ENCODE measurements around the gene CHI3L2. TPM values are rescaled to one million over a fixed set of nuclear protein-coding genes. Genes with fewer than 3 reads are reported as not detected.

Gene CHI3L2
- total RNA-seq, 1 experiment from 2014 or later = not detected

DNA sequence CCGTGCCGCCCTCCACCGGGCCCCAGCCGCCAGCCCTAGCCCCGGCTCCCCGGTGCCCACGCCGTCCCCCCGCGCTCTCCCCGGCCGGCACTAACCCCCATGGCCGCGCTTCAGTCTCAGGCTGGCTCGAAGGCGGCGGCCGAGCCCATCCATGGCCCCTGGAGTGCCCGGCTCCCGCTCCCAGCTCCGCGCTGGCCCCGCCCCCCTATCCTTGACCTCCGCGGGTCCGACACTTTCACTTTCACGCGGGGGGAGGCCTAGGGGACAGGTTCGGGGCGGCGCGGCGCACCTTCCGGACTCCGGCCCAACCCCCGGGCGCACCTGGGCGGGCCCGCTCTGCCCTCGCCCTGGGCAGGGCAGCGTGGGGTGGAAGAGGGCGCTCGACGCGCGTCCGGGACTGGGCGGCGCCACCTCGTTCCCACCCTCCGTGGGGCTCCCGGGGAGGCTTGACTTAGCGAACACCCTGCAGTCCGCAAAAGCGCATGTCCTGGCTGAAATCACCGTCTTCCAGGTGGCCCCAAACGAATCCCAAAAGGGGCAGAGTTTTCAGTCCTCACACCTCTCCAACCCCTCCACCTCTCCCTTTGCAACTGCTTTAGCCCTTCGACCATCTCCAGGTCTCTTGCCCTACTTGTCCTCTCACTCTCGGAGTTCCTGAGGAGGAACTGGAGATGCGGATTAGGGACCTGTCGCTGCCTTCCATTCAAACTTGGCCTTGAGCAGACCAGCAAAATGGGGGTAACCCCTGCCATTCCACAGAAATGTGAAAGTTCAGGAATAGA, 23.1 kb upstream of the CHI3L2 start:
- H3K27ac ChIP-seq = peak overlapping the region; percentile 84

DNA sequence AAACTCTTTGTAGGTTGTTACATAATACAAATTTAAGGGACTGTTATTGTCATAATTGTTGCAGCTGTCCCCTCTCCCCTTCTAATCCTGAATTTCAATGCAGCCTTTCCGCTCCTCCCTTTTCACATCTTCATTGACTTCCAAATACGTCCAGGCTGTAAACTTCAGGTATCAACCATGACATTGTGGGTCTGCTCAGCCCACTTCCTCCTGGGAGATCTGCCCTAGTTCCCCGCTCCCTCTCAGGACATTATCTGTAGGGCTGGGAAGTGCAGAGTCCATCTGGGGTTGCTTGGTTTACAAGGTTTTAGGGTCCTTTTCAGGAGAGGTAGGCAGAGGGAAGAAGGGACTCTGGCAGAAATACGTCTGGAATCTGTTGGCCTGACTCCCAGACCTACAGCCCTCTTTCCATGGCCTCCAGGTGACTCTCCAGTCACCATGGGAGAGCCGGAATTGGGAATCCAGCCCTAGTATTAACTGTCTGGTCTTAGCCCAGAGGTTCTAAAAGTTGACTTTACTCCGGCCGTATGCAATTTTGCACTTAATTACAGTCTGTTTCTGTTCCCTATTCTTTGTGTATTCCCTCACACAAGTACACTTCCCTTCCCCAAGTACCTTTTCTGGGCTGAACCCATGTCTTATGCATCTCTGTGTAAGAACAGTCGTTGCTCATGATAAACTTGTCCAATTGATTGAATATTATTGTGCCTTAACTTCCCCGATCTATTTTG, 22.4 kb upstream of the CHI3L2 start:
- TF ChIP-seq EZH2 (IDR thresholded peaks at IDR 0.05; ENCODE audit: low read depth) = no peak
- TF ChIP-seq, protein P1, sequence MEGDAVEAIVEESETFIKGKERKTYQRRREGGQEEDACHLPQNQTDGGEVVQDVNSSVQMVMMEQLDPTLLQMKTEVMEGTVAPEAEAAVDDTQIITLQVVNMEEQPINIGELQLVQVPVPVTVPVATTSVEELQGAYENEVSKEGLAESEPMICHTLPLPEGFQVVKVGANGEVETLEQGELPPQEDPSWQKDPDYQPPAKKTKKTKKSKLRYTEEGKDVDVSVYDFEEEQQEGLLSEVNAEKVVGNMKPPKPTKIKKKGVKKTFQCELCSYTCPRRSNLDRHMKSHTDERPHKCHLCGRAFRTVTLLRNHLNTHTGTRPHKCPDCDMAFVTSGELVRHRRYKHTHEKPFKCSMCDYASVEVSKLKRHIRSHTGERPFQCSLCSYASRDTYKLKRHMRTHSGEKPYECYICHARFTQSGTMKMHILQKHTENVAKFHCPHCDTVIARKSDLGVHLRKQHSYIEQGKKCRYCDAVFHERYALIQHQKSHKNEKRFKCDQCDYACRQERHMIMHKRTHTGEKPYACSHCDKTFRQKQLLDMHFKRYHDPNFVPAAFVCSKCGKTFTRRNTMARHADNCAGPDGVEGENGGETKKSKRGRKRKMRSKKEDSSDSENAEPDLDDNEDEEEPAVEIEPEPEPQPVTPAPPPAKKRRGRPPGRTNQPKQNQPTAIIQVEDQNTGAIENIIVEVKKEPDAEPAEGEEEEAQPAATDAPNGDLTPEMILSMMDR (conservative IDR thresholded peaks at IDR 0.05) = no peak
- Histone ChIP-seq H3K9me2 (ENCODE audit: insufficient read depth) (no peaks in the 10 kb centered on the region), H3K4me2 (peak overlapping the region; percentile 95), H3K36me3 (ENCODE audit: low read depth) (no peaks in the 10 kb centered on the region), H3K27me3 (ENCODE audit: insufficient read depth, low read depth) (no peaks in the 10 kb centered on the region), H3K27ac (no peak overlapping the region), H3F3A (ENCODE audit: insufficient read depth, low read depth) (peaks cover 33% of the 10 kb centered on the region), H2AFZ (no peak overlapping the region), H3K79me2 (ENCODE audit: low read depth) (peaks cover 27% of the 10 kb centered on the region), H3K9me3 (ENCODE audit: insufficient read depth, low read depth) (no peaks in the 10 kb centered on the region; the same call in 1 of the 2 replicates), H3K4me3 (peak overlapping the region; percentile 65; the same call in 1 of the 2 replicates), H4K20me1 (ENCODE audit: insufficient read depth) (no peaks in the 10 kb centered on the region), H3K4me1 (replicated peaks; ENCODE audit: insufficient read depth) (peaks cover 57% of the 10 kb centered on the region)
- no TSS peak for BruUV-seq (replicated peaks)
- ChIA-PET POLR2A (ENCODE audit: unreplicated experiment) (no interaction called here), CTCF (no interaction called here)
- intact Hi-C loops (cut with micrococcal nuclease; ENCODE audit: unreplicated experiment) = no loop called here
- DNase-seq = no peak

More for the DNA sequence above, 23.1 kb upstream of the CHI3L2 start:
- TF ChIP-seq, protein P1 (conservative IDR thresholded peaks at IDR 0.05) = no peak; the same call in 1 of the 2 replicates
- no peak for TF ChIP-seq EZH2 (IDR thresholded peaks at IDR 0.05; ENCODE audit: low read depth)
- Histone ChIP-seq H3F3A (ENCODE audit: insufficient read depth, low read depth) (peaks cover 33% of the 10 kb centered on the region), H3K9me3 (ENCODE audit: insufficient read depth, low read depth) (no peaks in the 10 kb centered on the region; the same call in 1 of the 2 replicates), H3K9me2 (ENCODE audit: insufficient read depth) (no peaks in the 10 kb centered on the region), H4K20me1 (ENCODE audit: insufficient read depth) (no peaks in the 10 kb centered on the region), H3K79me2 (ENCODE audit: low read depth) (peaks cover 31% of the 10 kb centered on the region), H2AFZ (peak overlapping the region; percentile 92), H3K27me3 (ENCODE audit: insufficient read depth, low read depth) (no peaks in the 10 kb centered on the region), H3K4me2 (peak overlapping the region; percentile 95), H3K4me3 (peak overlapping the region; percentile 65), H3K4me1 (replicated peaks; ENCODE audit: insufficient read depth) (peaks cover 60% of the 10 kb centered on the region), H3K36me3 (ENCODE audit: low read depth) (no peaks in the 10 kb centered on the region)
- BruUV-seq (replicated peaks) = TSS peak; percentile 58
- DNase-seq = peak; percentile 52 to 74
- CTCF ChIA-PET = no interaction called here
- POLR2A ChIA-PET (ENCODE audit: unreplicated experiment) = interaction anchor here (0.5 to 0.7 kb wide), 2 partner anchors 865 to 912 kb away, joined by 3 to 4 read pairs; no protein-coding TSS in a partner anchor
- intact Hi-C loops (cut with micrococcal nuclease; ENCODE audit: unreplicated experiment) = no loop called here

DNA sequence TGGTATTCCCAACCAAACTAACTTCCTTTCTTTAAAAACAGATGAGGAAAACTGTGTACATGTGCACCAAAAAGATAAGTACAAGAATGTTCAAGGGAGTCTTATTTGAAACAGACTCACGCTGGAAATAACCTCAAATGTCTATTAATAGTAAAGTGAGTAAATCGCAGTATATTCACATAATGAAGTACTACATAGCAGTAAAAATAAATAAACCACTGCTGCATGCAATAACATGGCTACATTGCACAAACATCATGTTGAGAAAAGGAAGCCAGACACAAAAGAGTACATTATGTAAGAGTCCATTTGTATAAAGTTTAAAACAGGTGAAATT, 21.8 kb upstream of the CHI3L2 start:
- H3K36me3 ChIP-seq (ENCODE audit: low read depth) = no peaks in the 10 kb centered on the region
- H2AFZ ChIP-seq = no peak overlapping the region
- BruUV-seq (replicated peaks) = no TSS peak
- no peaks in the 10 kb centered on the region for H3K27me3 ChIP-seq (ENCODE audit: insufficient read depth, low read depth)
- peaks cover 33% of the 10 kb centered on the region for H3F3A ChIP-seq (ENCODE audit: insufficient read depth, low read depth)
- TF ChIP-seq EZH2 (IDR thresholded peaks at IDR 0.05; ENCODE audit: low read depth) = no peak
- TF ChIP-seq, protein P1 (conservative IDR thresholded peaks at IDR 0.05) = no peak
- no peaks in the 10 kb centered on the region for H3K9me2 ChIP-seq (ENCODE audit: insufficient read depth)
- no peak for DNase-seq
- no peaks in the 10 kb centered on the region; the same call in 1 of the 2 replicates for H3K9me3 ChIP-seq (ENCODE audit: insufficient read depth, low read depth)
- H4K20me1 ChIP-seq (ENCODE audit: insufficient read depth) = no peaks in the 10 kb centered on the region
- intact Hi-C loops (cut with micrococcal nuclease; ENCODE audit: unreplicated experiment) = no loop called here
- CTCF ChIA-PET = no interaction called here
- peaks cover 52% of the 10 kb centered on the region for H3K4me1 ChIP-seq (replicated peaks; ENCODE audit: insufficient read depth)
- no peak overlapping the region for H3K27ac ChIP-seq
- H3K4me3 ChIP-seq = no peak overlapping the region
- POLR2A ChIA-PET (ENCODE audit: unreplicated experiment) = no interaction called here
- no peak overlapping the region for H3K4me2 ChIP-seq
- H3K79me2 ChIP-seq (ENCODE audit: low read depth) = peaks cover 21% of the 10 kb centered on the region

All from PC-9 (cell line).